GM18519 (cell line): ENCODE results near the gene RAPGEF5.

Experiments
- ATAC-seq: cut with Tn5 transposase; IDR thresholded peaks from one replicate; pipeline ENCODE4 v1.9.1; 2021; ENCODE audit warnings: mild to moderate bottlenecking, moderate library complexity; ENCODE audit not compliant: unreplicated experiment, low FRiP score

RAPGEF5 gene

GRCh38 chr7:22319424-22320403, 37.2 kb downstream of the RAPGEF5 start:
- no peak for ATAC-seq

GRCh38 chr7:22318376-22318775, 38.6 kb downstream of the RAPGEF5 start:
- ATAC-seq: no peak

DNA sequence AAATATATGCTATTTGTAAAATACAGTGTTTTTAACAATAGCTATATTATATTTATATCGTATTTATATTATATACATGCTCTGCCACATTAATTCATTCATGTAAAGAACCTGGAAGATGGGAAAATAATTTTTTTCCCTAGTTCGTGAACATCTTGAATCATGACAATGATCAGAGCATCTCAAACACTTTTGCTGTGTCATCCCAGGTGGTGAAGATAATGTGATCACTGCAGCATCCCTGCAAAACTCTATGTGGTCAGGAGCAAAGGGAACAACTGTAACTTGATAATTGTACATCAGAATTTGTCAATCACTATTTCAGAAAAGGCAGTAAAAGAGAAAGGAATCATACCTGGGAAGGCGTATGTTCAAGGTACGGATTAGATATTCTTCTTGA, 39.3 kb downstream of the RAPGEF5 start:
- no peak for ATAC-seq

DNA sequence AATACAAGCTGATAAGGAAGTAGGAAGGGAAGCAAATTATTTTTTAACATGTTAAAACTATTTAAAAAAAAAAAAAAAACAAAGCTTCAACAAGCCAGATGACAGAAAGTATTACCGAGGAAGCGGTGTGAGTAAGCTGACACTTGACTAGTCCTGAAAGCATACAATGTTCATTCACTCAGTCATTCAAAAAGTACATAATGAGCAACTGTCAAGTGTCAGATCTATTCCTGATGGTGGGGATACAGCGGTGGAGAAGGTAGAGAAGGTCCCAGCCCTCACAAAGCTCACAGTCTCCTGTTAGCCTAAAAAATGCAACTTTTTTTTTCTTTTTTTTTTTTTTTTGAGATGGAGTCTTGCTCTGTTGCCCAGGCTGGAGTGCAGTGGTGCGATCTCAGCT, 40.0 kb downstream of the RAPGEF5 start:
- ATAC-seq: no peak

DNA sequence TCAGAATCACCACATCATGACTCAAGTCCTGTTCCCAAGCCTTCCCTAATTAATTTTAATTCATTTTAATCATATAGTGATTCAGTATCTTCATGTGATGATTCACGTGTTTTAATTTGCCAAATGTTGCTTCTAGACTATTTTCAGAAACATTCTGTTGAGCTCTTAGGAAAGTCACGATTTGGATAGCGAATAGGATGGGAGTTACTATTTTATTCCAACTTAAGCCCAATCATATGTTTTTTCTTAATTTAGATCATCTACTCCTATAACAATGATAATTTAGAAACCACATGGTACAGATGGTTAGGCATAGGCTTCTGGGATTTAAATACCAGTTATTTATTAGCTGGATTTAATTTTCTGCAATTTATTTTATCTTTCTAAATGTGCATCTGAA, 49.1 kb downstream of the RAPGEF5 start:
- ATAC-seq: no peak

DNA sequence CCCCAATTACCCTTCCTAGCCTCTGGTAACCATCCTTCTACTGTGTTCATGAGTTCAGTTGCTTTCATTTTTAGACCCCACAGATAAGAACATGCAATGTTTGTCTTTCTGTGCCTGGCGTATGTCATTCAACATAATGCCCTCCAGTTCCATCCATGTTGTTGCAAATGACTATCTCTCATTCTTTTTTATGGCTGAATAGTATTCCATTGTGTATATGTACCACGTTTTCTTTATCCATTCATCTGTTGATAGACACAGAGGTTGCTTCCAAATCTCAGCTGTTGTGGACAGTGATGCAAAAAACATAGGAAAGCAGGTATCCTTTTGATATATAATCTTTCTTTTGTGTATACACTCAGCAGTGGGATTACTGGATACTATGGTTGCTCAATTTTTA, 51.2 kb downstream of the RAPGEF5 start:
- ATAC-seq: no peak

GRCh38 chr7:22302951-22303423, 54.0 kb downstream of the RAPGEF5 start:
- no peak for ATAC-seq

- no peak for ATAC-seq
These were observed 54.8 kb downstream of the RAPGEF5 start for GRCh38 chr7:22302193-22302592.

DNA sequence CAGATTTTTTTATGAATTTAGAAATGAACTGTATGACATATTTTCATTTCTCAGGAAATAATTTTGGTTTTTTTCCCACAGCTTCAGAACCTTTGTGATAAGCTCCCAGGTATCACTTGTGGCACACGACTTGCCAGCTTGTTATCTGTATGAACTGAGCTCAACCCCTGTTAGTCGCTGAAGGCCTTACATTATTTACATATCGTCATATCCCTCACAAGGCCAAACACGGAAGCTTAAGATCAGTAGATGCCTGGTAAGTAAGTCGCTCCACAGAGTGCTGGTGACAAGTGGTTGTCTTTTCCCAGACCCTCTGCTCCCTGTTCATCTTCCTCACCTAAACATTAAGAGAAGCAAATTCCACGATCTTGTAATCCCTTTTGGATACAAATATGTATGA, 55.2 kb downstream of the RAPGEF5 start:
- ATAC-seq: no peak

DNA sequence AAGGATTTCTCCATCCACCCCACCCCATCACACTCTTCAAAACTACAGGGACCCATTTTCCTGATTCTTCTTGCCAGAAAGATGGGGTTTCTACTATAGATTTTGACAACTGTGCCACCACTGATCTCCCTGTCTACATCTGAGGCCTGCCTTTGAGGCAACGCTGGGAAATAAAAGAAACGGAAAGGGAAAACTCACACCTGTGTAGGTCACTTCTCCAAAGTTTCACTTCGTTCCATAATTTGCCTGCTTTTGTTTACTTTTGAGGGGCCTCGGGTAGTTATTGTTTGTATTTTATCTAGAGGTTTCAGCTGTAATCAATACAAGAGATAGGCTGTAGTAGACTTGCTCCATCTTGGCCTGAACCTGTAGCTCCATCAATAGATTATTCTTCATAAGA, 56.1 kb downstream of the RAPGEF5 start:
- no peak for ATAC-seq

DNA sequence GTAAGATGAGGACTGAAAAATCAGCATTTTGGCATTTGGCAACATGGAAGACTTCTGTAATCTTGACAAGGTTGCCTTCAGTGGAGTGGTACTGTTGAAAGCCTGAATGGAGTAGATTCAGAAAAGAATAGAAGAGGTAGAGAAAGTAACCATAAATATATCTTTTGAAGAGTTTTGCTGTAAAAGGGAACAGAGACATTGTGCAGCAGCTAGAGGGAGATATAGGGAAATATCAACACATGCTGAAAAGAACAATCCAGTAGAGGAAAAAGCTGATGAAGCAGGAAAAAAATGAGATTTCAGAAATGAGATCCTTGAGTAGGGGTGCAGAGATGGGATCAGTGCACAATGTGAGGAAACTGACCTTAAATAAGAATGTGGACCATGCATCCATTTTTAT, 60.0 kb downstream of the RAPGEF5 start:
- ATAC-seq: no peak

DNA sequence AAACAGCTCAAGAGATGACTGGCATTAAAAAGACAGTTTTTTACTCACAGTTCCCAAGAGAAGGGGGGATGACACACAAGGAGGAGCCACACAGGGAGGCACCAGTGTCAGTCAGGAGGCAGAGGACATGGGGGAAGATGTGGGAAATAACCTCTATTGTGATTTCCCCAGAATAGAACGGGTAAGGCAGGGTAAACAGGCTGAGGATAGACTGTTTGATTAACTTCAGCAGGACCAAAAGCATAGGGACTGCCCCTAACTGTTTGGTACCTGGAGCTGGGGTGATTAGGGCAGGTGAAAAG, 60.7 kb downstream of the RAPGEF5 start:
- no peak for ATAC-seq

DNA sequence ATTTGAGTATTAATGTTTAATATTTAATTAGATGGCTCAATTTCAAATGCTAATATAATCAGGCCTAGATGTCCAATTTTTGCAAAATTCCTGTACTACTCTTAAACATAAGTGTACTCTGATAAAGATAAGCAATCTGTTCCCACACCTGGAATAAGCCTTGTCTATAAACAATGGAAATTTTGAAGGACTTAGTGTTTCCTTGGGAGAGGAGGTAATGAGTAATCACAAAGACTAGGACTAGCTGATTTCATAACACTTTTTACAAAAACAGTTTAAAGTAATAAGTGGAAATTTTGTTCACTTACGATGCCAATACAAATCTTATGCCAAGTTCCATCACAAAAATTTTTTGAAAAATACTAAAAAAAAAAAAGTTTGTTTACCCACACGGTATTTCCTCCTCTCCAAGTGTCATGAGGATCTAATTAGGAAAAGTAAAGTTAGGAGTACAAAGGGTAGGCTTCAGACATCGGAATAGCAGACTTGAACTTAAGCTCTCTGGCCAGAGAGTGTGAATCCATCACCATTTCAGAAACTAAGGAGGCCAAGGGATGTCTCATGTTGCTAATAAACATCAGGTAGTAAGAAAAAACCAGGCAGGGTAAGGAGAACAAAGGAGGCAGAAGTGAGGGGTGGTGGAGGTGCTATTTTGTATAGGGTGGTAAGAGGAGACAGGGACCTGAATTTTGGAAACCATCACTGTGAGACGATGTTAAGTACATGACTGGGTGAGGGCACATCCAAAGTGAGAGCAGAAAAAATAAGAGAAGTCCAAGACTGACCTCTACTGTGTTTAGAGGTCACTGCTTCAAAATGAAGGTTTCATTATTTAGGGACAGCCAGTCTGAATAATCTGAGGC, 61.3 kb downstream of the RAPGEF5 start:
- no peak for ATAC-seq

DNA sequence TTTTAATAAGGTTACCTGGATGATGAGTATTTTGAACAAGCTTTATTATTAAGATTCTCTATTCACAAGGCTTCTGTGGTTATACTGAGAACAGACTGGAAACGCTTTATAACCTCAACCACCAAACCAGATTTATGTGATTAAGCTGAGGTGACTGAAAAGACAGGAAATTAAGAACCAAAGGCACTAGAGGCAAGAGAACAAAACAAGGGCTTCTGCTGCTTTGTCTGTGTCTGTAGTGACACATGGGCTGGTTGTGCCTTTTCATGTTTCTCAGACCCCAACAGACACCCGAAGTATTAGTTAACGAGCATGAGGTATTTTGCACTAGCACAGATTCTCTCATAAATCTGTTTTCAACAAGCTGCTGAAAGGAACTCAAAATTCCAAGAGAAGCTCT, 64.4 kb downstream of the RAPGEF5 start:
- ATAC-seq: no peak

DNA sequence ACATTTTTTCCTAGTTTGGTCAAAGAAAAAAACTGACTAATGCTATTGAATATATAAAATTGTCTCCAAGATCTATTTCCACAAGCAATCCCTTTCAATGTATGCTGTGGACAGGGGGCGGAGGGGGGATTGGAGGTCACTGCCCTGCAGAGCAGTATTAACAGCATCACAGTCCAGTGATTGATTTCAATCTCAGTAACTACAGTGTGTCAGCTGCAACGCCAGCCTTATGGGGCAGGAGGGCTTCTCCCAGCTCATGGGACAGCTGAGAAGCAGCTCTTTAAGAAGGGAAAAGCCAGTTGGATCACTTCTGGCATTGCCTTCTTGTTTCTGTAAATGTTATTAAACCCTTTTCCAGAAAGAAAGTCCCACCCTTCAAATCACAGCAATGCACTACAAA, 65.0 kb downstream of the RAPGEF5 start:
- no peak for ATAC-seq

- ATAC-seq: no peak
These were observed 68.8 kb downstream of the RAPGEF5 start for GRCh38 chr7:22288202-22288601.

- ATAC-seq: no peak
These were observed 69.5 kb downstream of the RAPGEF5 start for GRCh38 chr7:22287412-22287811.

DNA sequence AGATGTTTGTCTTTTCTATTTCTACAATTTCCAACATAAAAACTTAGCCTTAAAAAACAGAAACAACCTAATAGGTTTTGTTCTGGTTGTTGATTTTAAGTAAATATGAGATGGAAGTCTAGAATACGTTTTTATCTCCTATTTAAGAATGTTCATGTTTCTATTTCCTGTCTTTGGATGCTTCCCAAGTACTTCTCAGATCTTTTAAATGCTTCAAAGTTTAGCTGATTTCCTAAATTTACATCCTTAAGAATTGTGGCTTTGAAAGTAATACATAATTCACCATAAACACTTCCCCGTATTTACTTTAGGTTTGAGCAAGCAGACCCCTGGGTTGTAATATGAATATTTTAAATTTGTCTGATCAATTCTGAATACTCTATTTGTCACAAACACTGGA, 70.5 kb downstream of the RAPGEF5 start:
- no peak for ATAC-seq

DNA sequence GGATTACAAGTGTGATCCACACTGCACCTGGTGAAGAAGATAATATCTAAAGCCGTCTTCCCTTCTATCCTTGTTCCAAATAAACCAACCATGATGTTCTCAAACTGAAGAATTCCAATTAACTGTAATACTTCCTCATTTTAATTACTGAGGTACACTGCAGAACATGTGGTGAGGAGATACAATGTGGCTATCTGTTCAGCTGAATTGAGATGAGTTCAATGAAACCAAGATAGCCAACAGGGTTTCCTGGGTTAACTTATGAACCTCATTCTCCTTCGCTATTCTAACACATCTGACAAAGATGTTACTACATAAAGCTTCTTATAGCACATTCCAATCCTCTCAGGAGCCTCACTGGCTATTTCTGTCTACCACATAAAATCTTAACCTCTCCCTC, 75.5 kb downstream of the RAPGEF5 start:
- no peak for ATAC-seq

GRCh38 chr7:22280031-22280430, 76.9 kb downstream of the RAPGEF5 start:
- no peak for ATAC-seq

GRCh38 chr7:22278660-22279059, 78.3 kb downstream of the RAPGEF5 start:
- no peak for ATAC-seq

- no peak for ATAC-seq
These were observed 79.6 kb downstream of the RAPGEF5 start for GRCh38 chr7:22277375-22277774.
